Measurements from ENCODE around the gene CDH4. TPM values are rescaled to one million over a fixed set of nuclear protein-coding genes. Genes with fewer than 3 reads are reported as not detected.

The CDH4 gene
- total RNA-seq, 1 experiment from 2014 or later, result 5.3 TPM

GRCh38 chr20:61803416-61803914 lies 551.4 kb downstream of the CDH4 start:
- Mint-ChIP-seq H3K9me3 (no peaks in the 10 kb centered on the region), H3K36me3 (no peaks in the 10 kb centered on the region), H3K27ac (peak overlapping the region; percentile 49; the same call in 1 of the 2 replicates), H3K4me3 (no peak overlapping the region), H3K27me3 (ENCODE audit: low read depth) (peaks cover 8% of the 10 kb centered on the region), H3K4me1 (peaks cover 5% of the 10 kb centered on the region)
- POLR2A ChIA-PET, result no interaction called here
- CTCF ChIA-PET, result interaction anchor here (1.0 kb wide), 2 partner anchors 11 to 84 kb away, joined by 3 to 4 read pairs; no protein-coding TSS in a partner anchor
- TF ChIP-seq EMX1 (CRISPR knock-in tag; IDR thresholded peaks at IDR 0.05), result no peak
- no peak for TF ChIP-seq CBFB (CRISPR knock-in tag; IDR thresholded peaks at IDR 0.05; ENCODE audit: low read depth)
- TF ChIP-seq, protein P1, sequence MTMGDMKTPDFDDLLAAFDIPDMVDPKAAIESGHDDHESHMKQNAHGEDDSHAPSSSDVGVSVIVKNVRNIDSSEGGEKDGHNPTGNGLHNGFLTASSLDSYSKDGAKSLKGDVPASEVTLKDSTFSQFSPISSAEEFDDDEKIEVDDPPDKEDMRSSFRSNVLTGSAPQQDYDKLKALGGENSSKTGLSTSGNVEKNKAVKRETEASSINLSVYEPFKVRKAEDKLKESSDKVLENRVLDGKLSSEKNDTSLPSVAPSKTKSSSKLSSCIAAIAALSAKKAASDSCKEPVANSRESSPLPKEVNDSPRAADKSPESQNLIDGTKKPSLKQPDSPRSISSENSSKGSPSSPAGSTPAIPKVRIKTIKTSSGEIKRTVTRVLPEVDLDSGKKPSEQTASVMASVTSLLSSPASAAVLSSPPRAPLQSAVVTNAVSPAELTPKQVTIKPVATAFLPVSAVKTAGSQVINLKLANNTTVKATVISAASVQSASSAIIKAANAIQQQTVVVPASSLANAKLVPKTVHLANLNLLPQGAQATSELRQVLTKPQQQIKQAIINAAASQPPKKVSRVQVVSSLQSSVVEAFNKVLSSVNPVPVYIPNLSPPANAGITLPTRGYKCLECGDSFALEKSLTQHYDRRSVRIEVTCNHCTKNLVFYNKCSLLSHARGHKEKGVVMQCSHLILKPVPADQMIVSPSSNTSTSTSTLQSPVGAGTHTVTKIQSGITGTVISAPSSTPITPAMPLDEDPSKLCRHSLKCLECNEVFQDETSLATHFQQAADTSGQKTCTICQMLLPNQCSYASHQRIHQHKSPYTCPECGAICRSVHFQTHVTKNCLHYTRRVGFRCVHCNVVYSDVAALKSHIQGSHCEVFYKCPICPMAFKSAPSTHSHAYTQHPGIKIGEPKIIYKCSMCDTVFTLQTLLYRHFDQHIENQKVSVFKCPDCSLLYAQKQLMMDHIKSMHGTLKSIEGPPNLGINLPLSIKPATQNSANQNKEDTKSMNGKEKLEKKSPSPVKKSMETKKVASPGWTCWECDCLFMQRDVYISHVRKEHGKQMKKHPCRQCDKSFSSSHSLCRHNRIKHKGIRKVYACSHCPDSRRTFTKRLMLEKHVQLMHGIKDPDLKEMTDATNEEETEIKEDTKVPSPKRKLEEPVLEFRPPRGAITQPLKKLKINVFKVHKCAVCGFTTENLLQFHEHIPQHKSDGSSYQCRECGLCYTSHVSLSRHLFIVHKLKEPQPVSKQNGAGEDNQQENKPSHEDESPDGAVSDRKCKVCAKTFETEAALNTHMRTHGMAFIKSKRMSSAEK (CRISPR knock-in tag; IDR thresholded peaks at IDR 0.05; ENCODE audit: borderline replicate concordance), result no peak
- ATAC-seq (peak; percentile 63), DNase-seq (ENCODE audit: low spot score) (no peak)

GRCh38 chr20:61803915-61804751 lies 552.1 kb downstream of the CDH4 start:
- no peak overlapping the region for H3K27ac Mint-ChIP-seq
- no peaks in the 10 kb centered on the region for H3K36me3 Mint-ChIP-seq
- no peaks in the 10 kb centered on the region for H3K9me3 Mint-ChIP-seq
- no peak for DNase-seq (ENCODE audit: low spot score)
- POLR2A ChIA-PET, result no interaction called here
- CTCF ChIA-PET, result interaction anchor here (0.8 to 1.0 kb wide), 3 partner anchors 10 to 83 kb away, joined by 3 to 4 read pairs (median 3); no protein-coding TSS in a partner anchor
- no peak overlapping the region for H3K4me3 Mint-ChIP-seq
- H3K27me3 Mint-ChIP-seq (ENCODE audit: low read depth), result peaks cover 11% of the 10 kb centered on the region
- H3K4me1 Mint-ChIP-seq, result peaks cover 5% of the 10 kb centered on the region
- no peak for ATAC-seq
- TF ChIP-seq RORB (CRISPR knock-in tag; IDR thresholded peaks at IDR 0.05), result no peak
- TF ChIP-seq, protein P2, sequence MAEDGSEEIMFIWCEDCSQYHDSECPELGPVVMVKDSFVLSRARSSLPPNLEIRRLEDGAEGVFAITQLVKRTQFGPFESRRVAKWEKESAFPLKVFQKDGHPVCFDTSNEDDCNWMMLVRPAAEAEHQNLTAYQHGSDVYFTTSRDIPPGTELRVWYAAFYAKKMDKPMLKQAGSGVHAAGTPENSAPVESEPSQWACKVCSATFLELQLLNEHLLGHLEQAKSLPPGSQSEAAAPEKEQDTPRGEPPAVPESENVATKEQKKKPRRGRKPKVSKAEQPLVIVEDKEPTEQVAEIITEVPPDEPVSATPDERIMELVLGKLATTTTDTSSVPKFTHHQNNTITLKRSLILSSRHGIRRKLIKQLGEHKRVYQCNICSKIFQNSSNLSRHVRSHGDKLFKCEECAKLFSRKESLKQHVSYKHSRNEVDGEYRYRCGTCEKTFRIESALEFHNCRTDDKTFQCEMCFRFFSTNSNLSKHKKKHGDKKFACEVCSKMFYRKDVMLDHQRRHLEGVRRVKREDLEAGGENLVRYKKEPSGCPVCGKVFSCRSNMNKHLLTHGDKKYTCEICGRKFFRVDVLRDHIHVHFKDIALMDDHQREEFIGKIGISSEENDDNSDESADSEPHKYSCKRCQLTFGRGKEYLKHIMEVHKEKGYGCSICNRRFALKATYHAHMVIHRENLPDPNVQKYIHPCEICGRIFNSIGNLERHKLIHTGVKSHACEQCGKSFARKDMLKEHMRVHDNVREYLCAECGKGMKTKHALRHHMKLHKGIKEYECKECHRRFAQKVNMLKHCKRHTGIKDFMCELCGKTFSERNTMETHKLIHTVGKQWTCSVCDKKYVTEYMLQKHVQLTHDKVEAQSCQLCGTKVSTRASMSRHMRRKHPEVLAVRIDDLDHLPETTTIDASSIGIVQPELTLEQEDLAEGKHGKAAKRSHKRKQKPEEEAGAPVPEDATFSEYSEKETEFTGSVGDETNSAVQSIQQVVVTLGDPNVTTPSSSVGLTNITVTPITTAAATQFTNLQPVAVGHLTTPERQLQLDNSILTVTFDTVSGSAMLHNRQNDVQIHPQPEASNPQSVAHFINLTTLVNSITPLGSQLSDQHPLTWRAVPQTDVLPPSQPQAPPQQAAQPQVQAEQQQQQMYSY (CRISPR knock-in tag; IDR thresholded peaks at IDR 0.05), result no peak
- TF ChIP-seq CBFB (CRISPR knock-in tag; IDR thresholded peaks at IDR 0.05; ENCODE audit: low read depth), result no peak
- no peak for TF ChIP-seq AFF4 (CRISPR knock-in tag; IDR thresholded peaks at IDR 0.05; ENCODE audit: borderline replicate concordance)
- TF ChIP-seq ZNF671 (CRISPR knock-in tag; IDR thresholded peaks at IDR 0.05), result no peak
- TF ChIP-seq SMAD4 (CRISPR knock-in tag; IDR thresholded peaks at IDR 0.05), result no peak
- TF ChIP-seq TEAD4 (CRISPR knock-in tag; IDR thresholded peaks at IDR 0.05), result no peak
- no peak for TF ChIP-seq EMX1 (CRISPR knock-in tag; IDR thresholded peaks at IDR 0.05)
- TF ChIP-seq, protein P3, sequence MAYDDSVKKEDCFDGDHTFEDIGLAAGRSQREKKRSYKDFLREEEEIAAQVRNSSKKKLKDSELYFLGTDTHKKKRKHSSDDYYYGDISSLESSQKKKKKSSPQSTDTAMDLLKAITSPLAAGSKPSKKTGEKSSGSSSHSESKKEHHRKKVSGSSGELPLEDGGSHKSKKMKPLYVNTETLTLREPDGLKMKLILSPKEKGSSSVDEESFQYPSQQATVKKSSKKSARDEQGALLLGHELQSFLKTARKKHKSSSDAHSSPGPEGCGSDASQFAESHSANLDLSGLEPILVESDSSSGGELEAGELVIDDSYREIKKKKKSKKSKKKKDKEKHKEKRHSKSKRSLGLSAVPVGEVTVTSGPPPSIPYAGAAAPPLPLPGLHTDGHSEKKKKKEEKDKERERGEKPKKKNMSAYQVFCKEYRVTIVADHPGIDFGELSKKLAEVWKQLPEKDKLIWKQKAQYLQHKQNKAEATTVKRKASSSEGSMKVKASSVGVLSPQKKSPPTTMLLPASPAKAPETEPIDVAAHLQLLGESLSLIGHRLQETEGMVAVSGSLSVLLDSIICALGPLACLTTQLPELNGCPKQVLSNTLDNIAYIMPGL (CRISPR knock-in tag; IDR thresholded peaks at IDR 0.05), result no peak
- no peak for TF ChIP-seq ERG (CRISPR knock-in tag; IDR thresholded peaks at IDR 0.05)
- TF ChIP-seq NR3C1 (CRISPR knock-in tag; conservative IDR thresholded peaks at IDR 0.05; ENCODE audit: low read depth), result no peak
- no peak for TF ChIP-seq KAT7 (CRISPR knock-in tag; IDR thresholded peaks at IDR 0.05; ENCODE audit: borderline replicate concordance)
- TF ChIP-seq, protein P4, sequence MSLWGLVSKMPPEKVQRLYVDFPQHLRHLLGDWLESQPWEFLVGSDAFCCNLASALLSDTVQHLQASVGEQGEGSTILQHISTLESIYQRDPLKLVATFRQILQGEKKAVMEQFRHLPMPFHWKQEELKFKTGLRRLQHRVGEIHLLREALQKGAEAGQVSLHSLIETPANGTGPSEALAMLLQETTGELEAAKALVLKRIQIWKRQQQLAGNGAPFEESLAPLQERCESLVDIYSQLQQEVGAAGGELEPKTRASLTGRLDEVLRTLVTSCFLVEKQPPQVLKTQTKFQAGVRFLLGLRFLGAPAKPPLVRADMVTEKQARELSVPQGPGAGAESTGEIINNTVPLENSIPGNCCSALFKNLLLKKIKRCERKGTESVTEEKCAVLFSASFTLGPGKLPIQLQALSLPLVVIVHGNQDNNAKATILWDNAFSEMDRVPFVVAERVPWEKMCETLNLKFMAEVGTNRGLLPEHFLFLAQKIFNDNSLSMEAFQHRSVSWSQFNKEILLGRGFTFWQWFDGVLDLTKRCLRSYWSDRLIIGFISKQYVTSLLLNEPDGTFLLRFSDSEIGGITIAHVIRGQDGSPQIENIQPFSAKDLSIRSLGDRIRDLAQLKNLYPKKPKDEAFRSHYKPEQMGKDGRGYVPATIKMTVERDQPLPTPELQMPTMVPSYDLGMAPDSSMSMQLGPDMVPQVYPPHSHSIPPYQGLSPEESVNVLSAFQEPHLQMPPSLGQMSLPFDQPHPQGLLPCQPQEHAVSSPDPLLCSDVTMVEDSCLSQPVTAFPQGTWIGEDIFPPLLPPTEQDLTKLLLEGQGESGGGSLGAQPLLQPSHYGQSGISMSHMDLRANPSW (CRISPR knock-in tag; conservative IDR thresholded peaks at IDR 0.05; ENCODE audit: low read depth), result no peak
